GM12878 (cell line): ENCODE measurements around the gene AGBL4. TPM values are rescaled to one million over a fixed set of nuclear protein-coding genes. Genes with fewer than 3 reads are reported as not detected.

Source experiments
- ATAC-seq: fragments of 200-7000 bp; cut with Tn5 transposase; 3 replicates; pipeline ENCODE4 v1.9.1; 2020; ENCODE audit warnings: mild to moderate bottlenecking, moderate library complexity
- BruUV-seq: library from RNA; stranded (reverse); fragments of 400-500 nt; replicated peaks from 2 replicates; lab custom pipeline; 2021; lab: Mats Ljungman, UMichigan
- CTCF ChIA-PET: fragments of 300-600 bp; sonication (Branson Sonifier 250); formaldehyde crosslinking; extraction: SDS; loops from one replicate; lab custom pipeline; 2021; ENCODE audit warnings: inconsistent platforms; lab: Yijun Ruan, JAX
- POLR2A ChIA-PET: fragments of 350-600 bp; formaldehyde crosslinking; extraction: SDS; loops from one replicate; lab custom pipeline; 2021; ENCODE audit warnings: inconsistent platforms; lab: Charles Lee
- RAD21 ChIA-PET: fragments of 300-600 bp; sonication (Branson Sonifier 250); formaldehyde crosslinking; loops from one replicate; lab custom pipeline; 2023; ENCODE audit warnings: antibody characterized with exemption; ENCODE audit not compliant: unreplicated experiment; lab: Charles Lee
- SMC1A ChIA-PET: fragments of 300-600 bp; sonication (Branson Sonifier 250); formaldehyde crosslinking; loops from one replicate; lab custom pipeline; 2023; ENCODE audit not compliant: unreplicated experiment, uncharacterized antibody; lab: Charles Lee
- DNase-seq: peaks from one replicate; pipeline ENCODE4 v3.0.0-alpha.2; 2011; ENCODE audit warnings: low read depth, low spot score
- FAIRE-seq: peaks from 3 replicates; lab custom pipeline; 2011; peaks lifted over from hg19 to GRCh38; lab: Jason Lieb, UNC
- H2AFZ ChIP-seq: 2 replicates; pipeline ENCODE4 v1.6.0; 2011; ENCODE audit warnings: low read depth, low read length, control low read depth; ENCODE audit not compliant: control insufficient read depth
- H3K27ac ChIP-seq: 2 replicates; pipeline ENCODE4 v1.5.1; 2011; ENCODE audit warnings: control low read depth; ENCODE audit not compliant: control insufficient read depth, insufficient read depth
- H3K27me3 ChIP-seq, 2 experiments: replicated peaks in 1 of 2; 2 replicates each; pipeline versions ENCODE4 v1.6.0 to v1.6.1; 2011; ENCODE audit warnings: low read length in 1 of 2; ENCODE audit not compliant: control insufficient read depth in 2 of 2, insufficient read depth in 2 of 2
- H3K36me3 ChIP-seq, 2 experiments: 2 replicates each; pipeline ENCODE4 v1.5.1; 2011; ENCODE audit warnings: low read length in 1 of 2; ENCODE audit not compliant: control insufficient read depth in 2 of 2, insufficient read depth in 2 of 2
- H3K4me1 ChIP-seq: 2 replicates; pipeline ENCODE4 v1.6.1; 2011; ENCODE audit warnings: mild to moderate bottlenecking, low read length, moderate library complexity, mixed read lengths; ENCODE audit not compliant: control insufficient read depth, insufficient read depth
- H3K4me2 ChIP-seq: 2 replicates; pipeline ENCODE4 v1.6.0; 2011; ENCODE audit warnings: control low read depth; ENCODE audit not compliant: control insufficient read depth, insufficient read depth
- H3K4me3 ChIP-seq: fragments of 200-600 bp; sonication (generic); 2 replicates; pipeline ENCODE4 v1.5.1; 2016
- H3K79me2 ChIP-seq: 2 replicates; pipeline ENCODE4 v1.6.0; 2011; ENCODE audit warnings: low read length; ENCODE audit not compliant: control insufficient read depth, insufficient read depth
- H3K9ac ChIP-seq: 2 replicates; pipeline ENCODE4 v1.8.0; 2011; ENCODE audit warnings: low read length, control low read depth, mixed read lengths; ENCODE audit not compliant: control insufficient read depth, insufficient read depth
- H3K9me3 ChIP-seq: replicated peaks from 3 replicates; pipeline ENCODE4 v1.5.1; 2011; ENCODE audit warnings: mild to moderate bottlenecking, low read length; ENCODE audit not compliant: control insufficient read depth, insufficient read depth
- H4K20me1 ChIP-seq: 2 replicates; pipeline ENCODE4 v1.6.0; 2011; ENCODE audit not compliant: control insufficient read depth, insufficient read depth
- ETV6 ChIP-seq, 2 experiments: fragments of 450-650 bp in 1 of 2; IDR thresholded peaks in 1 of 2; conservative IDR thresholded peaks in 1 of 2; 2 replicates each; pipeline ENCODE4 v1.6.1; 2014; ENCODE audit warnings: antibody characterized with exemption in 1 of 2, borderline replicate concordance in 1 of 2, low read depth in 1 of 2, mild to moderate bottlenecking in 1 of 2, moderate library complexity in 1 of 2
- LARP7 ChIP-seq: fragments of 450-650 bp; IDR thresholded peaks from 2 replicates; pipeline ENCODE4 v1.6.1; 2017; ENCODE audit warnings: mild to moderate bottlenecking
- NFIC ChIP-seq: IDR thresholded peaks from 2 replicates; pipeline ENCODE4 v1.6.1; 2012; ENCODE audit warnings: low read depth, mild to moderate bottlenecking, inconsistent platforms, low read length, moderate library complexity
- PAX5 ChIP-seq: IDR thresholded peaks from 2 replicates; pipeline ENCODE4 v1.6.1; 2011; ENCODE audit warnings: low read depth, low read length, borderline replicate concordance
- RUNX3 ChIP-seq: IDR thresholded peaks from 2 replicates; pipeline ENCODE4 v1.6.1; 2012; ENCODE audit warnings: low read length, inconsistent platforms
- TARDBP ChIP-seq: IDR thresholded peaks from 2 replicates; pipeline ENCODE4 v1.6.1; 2016; ENCODE audit warnings: borderline replicate concordance
- TCF7 ChIP-seq: IDR thresholded peaks from 2 replicates; pipeline ENCODE4 v1.6.1; 2014; ENCODE audit warnings: antibody characterized with exemption, borderline replicate concordance
- WGBS: methylation state at CpG from one replicate; pipeline ENCODE4 v1.1.6; 2016; ENCODE audit warnings: low lambda C conversion rate; ENCODE audit not compliant: insufficient replicate concordance, insufficient coverage; ENCODE audit errors: missing lambda C conversion rate; 5-methylcytosine and 5-hydroxymethylcytosine counted together
- in situ Hi-C: fragments of 300-500 bp; cut with MboI; formaldehyde crosslinking; loops from 9 replicates; pipeline ENCODE4 v1.14.3; 2018; ENCODE audit warnings: mixed read lengths
- intact Hi-C: fragments of 100-400 bp; cut with micrococcal nuclease; formaldehyde crosslinking; loops from one replicate; pipeline ENCODE4 v1.14.2; 2022; ENCODE audit not compliant: unreplicated experiment
- polyA plus RNA-seq, 11 experiments: library from polyadenylated mRNA; depleted of rRNA in 4 of 11; unstranded in 6 of 11; stranded (reverse) in 5 of 11; fragments of >200 nt; fragmentation: Nextera tagmentation in 4 of 11; fragmentation: Illumina TruSeq in 1 of 11; extraction: Ambion mirVana in 4 of 11; extraction: Trizol in 1 of 11; gene quantifications; 1 replicate in 1 of 11; 2 replicates in 10 of 11; pipeline versions ENCODE4 v1.2.1 to v1.2.3, GENCODE V29; 2011 to 2016; ENCODE audit warnings: inconsistent platforms in 2 of 11, missing spikeins in 2 of 11, low read depth in 1 of 11
- total RNA-seq, 4 experiments: library from RNA; depleted of rRNA in 3 of 4; stranded (reverse); fragments of >200 nt in 3 of 4; fragmentation: Illumina TruSeq in 1 of 4; extraction: Trizol in 1 of 4; gene quantifications; 2 replicates each; pipeline versions ENCODE4 v1.2.1 to v1.2.3, GENCODE V29; 2013 to 2021

The AGBL4 gene
- total and polyA plus RNA-seq, 10 of the 15 experiments (the other 5 are each of a cell fraction or from before 2014, with no cell fraction given), result 0.31 TPM; not detected in 9

DNA sequence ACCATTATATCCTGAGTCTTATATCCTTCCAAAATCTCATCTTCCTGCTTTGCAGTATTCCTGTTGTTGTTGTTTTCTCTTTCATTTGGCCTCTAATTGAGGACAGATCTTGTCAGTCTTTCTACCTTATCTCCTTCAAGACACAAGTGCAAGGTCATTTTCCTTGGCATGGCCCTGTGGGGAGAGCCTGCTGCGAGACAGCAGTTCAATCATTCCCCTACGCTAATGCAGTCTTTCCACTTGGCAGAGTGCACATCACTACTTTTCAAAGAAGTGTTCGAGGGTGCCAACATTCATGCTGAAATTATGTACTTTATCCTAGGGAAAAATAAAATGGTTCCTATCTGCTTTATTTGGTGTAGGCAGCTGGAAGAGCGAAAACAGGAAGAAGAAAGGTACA lies 1421.4 kb downstream of the AGBL4 start:
- TF ChIP-seq TARDBP (no peak), LARP7 (no peak), TCF7 (no peak), NFIC (no peak), PAX5 (no peak), ETV6 (conservative IDR thresholded peaks at IDR 0.05 in 1 of 2, IDR thresholded peaks at IDR 0.05 in 1 of 2; ENCODE audit: borderline replicate concordance in 1 of 2, low read depth in 1 of 2) (no peak)
- TF ChIP-seq, all 136 proteins: peak for 0
- Histone ChIP-seq H3K4me1 (no peaks in the 10 kb centered on the region), H3K27me3 (no peaks in the 10 kb centered on the region; a peak in 1 of 4 replicates), H3K4me3 (no peak overlapping the region), H3K79me2 (no peaks in the 10 kb centered on the region), H3K36me3 (no peaks in the 10 kb centered on the region), H3K4me2 (no peak overlapping the region), H4K20me1 (no peaks in the 10 kb centered on the region), H3K9me3 (no peaks in the 10 kb centered on the region), H2AFZ (no peak overlapping the region), H3K27ac (no peak overlapping the region), H3K9ac (no peak overlapping the region)
- CTCF ChIA-PET, result no interaction called here
- no TSS peak for BruUV-seq
- DNase-seq (no peak), ATAC-seq (no peak), FAIRE-seq (no peak)
- SMC1A ChIA-PET, result no interaction called here
- in situ Hi-C loops, result no loop called here
- 41% methylated on average over 4 of the region's 4 CpGs for WGBS
- intact Hi-C loops, result no loop called here
- RAD21 ChIA-PET, result no interaction called here
- POLR2A ChIA-PET, result no interaction called here

DNA sequence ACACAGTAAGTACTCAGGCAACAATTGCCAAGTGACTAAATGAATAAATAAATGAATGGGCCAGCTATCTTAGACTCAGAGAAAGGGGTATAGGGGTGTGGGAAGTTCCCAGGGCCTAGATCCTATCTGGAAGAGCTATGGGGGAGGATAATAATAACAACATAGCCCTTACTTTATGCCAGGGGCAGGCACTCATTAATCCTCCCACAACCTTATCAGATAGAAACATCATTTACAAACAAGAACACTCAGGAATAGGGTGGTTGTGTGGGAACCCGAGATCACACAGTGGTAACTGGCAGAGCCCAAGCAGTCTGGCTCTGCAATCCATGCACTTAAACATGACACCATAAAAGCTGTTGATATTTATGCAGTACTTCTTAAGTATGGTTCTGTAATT lies 1423.6 kb downstream of the AGBL4 start:
- ChIA-PET RAD21 (no interaction called here), SMC1A (no interaction called here), POLR2A (no interaction called here), CTCF (no interaction called here)
- Histone ChIP-seq H3K9ac (no peak overlapping the region), H2AFZ (no peak overlapping the region), H3K79me2 (no peaks in the 10 kb centered on the region), H3K9me3 (no peaks in the 10 kb centered on the region), H4K20me1 (no peaks in the 10 kb centered on the region), H3K4me1 (no peaks in the 10 kb centered on the region), H3K27ac (no peak overlapping the region), H3K4me3 (no peak overlapping the region), H3K27me3 (no peaks in the 10 kb centered on the region), H3K4me2 (no peak overlapping the region), H3K36me3 (no peaks in the 10 kb centered on the region)
- intact Hi-C loops (no loop called here), in situ Hi-C loops (no loop called here)
- no TSS peak for BruUV-seq
- DNase-seq (no peak), FAIRE-seq (no peak), ATAC-seq (no peak)
- WGBS, result 0% methylated on average over 1 of the region's 1 CpG
- TF ChIP-seq RUNX3, result no peak
